Astrocyte (in vitro differentiated cells and primary cell): ENCODE results near the gene ARPP21.

Experiments
- CTCF ChIP-seq: IDR thresholded peaks from 2 replicates; pipeline ENCODE4 v1.5.1; 2011; ENCODE audit warnings: low read depth, mild to moderate bottlenecking, inconsistent platforms, low read length, moderate library complexity; ENCODE audit not compliant: insufficient read depth
- EZH2 ChIP-seq: IDR thresholded peaks from 2 replicates; pipeline ENCODE4 v1.6.1; 2012; ENCODE audit warnings: mild to moderate bottlenecking, low read length, inconsistent platforms; ENCODE audit not compliant: insufficient read depth

- no peak for TF ChIP-seq CTCF
- no peak for TF ChIP-seq EZH2
These were observed 408 bp upstream of the ARPP21 start for GRCh38 chr3:35638980-35639253.
